Measurements from ENCODE around the gene CSRNP3.

CSRNP3 gene

DNA sequence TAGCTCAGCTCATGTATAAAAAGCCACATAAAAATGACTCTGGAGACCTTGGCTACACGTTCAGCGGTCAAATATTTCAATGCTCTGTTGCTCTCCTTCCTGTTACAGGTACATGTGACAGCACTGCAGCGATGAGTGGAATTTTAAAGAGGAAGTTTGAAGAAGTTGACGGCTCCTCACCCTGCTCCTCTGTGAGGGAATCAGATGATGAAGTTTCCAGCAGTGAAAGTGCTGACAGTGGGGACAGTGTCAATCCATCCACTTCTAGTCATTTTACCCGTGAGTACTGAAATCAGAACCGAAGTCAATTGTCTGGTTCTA, 125.4 kb downstream of the CSRNP3 start:
- no peak for DNase-seq

DNA sequence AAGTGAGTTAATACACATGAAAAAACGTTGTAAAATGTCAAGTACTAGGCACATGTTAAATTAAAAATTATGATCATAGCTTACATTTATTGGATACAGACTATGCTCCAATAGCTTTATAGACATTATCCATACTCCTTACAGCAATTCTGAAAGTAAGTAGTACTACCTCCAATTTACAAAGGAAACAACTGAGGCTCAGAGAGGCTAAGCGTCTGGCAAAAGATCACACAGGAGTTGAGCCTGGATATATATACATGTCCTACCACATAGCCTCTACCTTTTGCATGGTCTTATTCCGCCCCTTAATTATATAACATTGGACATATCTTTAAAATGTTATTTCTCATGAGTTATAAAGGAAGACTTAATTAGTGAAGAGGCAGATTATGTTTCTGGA, 127.3 kb downstream of the CSRNP3 start:
- no peak for DNase-seq

DNA sequence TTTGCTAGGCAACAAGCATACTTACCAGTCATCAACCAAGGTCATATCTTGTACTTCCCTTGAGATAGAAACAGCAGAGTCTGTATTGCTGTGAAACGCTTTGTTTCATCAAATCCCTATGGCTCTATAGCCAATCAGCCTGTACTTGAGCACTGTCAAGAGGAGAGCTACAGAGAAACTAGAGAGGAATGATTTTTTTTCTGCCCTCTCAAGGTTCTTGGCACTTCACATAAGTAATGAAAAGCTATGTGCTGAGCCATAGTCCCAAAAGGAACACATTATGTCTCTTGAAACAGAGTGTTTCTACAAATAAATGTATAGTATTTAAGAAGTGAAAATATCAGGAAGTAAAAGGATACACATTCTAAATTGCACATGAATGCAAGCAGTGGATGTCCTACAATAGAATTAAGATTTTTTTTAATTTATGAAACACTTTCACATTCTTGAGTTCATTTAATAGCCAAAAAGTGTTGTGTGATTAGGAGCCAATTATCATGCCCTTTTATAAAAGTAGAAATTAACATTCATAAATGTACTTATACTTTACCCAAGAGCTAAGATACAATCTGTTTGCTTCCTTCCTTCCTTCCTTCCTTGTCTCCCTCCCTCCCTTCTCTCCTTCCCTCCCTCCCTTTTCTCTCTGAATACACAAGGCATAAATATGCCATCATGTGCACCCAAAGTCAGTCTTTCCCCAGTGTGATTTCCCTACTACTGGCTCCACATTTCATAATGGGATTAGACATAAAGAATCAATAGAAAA, 131.8 kb downstream of the CSRNP3 start:
- DNase-seq = no peak

DNA sequence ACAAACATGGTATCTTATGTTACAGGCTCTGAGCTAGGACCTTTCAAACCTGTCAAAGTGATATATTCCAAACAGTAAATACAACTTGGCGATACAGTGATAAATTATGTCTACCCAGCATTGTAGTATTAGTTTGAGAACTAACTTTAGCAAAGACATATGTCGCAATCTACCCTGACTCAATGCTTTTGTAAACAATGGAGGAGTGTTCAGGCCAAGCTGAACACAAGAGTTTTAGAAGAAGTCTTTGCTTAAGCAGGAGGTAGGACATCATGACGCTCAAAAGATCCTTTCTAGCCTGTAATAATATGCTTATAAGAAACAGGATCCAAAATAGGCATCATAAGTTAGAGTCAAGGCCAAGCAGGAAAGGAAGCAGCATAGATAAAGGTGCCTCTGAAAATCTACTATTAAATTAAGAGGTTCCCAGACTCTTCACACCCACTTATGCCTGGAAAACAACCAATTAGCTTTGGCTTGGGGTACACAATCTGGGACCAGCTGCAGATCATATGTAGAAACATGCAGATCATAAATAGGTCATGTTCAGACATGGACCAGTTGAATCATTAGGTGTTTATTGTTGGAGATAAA, 132.5 kb downstream of the CSRNP3 start:
- DNase-seq = no peak

DNA sequence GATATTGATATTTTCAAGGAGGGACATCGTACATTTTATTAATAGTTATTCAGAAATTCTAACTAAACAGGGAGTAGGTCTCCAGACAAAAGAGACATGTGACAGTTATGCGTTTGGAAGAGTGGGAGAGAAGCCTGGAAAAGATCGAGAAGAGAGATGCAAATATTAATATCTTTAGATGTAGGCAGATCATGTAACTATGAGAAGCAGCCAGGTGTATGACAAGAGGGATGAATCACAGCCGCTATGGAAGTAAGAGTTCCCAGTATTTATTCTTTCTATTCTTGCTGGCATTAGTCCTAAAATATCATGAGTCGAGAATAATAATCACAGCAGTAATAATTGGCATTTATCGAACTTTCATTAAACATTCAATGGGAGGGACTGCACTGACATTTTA, 140.2 kb downstream of the CSRNP3 start:
- DNase-seq = no peak

DNA sequence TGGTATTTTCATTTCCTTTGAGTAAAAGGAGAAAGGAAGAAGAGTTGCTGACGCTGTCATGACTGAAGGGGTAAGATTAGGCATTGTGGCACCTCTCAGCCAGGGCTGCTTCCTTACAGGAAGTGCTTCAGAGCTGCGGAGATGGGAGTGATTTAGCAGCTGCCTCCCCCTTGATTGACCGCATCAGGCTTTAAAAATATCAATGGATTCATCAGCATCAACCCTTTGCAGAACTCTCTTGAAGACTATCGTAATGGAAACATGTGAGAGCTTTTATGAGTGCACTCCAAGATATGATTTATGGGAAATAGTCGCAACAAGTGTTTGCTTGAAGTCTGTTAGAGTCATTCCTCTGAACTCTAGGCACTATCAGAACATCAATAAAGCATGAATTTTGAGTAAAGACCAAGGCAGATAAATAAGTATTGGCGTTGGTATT, 141.1 kb downstream of the CSRNP3 start:
- DNase-seq = no peak

DNA sequence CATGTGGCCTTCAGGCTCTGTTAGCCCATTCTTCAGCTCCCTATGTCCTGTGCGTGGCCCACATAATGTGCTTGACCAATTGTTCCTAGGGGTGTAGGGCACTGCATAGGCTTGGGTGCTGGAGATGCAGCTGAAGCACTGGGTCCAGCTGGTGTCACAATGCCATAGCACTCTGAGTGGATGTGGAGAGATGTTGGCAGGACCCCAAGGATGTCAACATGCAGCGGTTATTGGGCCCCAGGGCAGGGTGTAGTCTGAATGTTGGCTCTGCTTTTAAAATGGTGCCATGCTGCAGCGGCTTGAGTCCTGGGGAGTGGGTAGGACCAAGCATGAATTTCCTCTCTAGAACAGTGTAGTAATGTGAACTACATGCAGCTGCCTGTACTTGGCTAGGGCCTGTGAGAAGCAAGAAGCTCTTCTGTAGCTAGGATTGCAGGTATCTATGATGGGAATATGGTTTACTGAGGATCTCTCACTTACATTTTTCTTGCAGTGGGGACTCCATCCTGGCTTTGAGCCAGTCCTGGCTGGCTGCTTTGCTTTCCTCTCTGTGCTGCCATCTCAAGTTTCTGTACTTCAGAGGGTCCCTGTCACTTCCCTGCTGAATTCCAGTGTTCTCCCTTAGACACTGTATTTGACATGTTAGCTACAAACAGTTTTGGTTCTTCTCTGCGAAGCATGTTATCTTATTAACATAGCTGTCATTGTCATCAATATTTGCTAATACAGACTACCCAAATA, 148.4 kb downstream of the CSRNP3 start:
- DNase-seq = no peak

DNA sequence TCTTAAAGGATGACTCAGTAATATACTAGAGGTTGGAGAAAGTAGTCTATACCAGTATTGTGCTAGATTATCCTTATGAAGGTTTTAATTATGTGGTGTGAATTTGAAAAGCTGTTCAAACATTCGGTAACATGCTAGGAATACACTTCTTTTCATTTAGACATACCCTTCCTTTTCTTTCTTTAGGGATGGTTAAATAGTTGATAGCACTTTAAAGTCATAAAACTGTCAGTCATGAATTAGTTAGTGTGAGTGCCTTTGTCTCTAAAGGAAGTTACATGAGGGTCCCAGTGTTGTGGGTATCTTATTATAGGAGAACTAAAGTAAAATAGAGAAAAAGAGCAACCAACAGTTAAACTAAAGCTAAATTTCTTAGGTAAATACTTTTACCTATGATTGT, 149.3 kb downstream of the CSRNP3 start:
- no peak for DNase-seq

DNA sequence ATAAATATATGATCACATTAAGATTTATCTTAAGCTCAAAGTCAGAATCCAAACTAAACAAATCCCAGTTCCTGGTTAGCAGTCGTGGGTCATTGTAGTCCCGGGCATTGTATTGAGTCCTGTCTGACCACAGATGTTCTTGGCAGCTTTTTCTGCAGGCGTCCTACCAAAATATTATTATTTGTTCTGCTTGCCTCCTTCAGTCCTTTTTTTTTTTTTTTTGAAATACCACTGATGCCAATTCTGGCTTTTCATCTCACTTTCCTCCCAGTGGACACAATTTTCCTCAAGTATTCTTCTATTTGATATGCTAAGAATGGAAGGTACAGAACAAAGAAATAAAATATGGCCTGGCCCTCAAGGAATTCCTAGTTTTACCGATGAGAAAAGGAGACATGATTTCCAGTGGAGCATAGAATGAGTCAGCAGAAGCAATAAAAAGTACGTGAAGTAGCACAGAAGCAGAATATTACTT, 151.6 kb downstream of the CSRNP3 start:
- no peak for DNase-seq

DNA sequence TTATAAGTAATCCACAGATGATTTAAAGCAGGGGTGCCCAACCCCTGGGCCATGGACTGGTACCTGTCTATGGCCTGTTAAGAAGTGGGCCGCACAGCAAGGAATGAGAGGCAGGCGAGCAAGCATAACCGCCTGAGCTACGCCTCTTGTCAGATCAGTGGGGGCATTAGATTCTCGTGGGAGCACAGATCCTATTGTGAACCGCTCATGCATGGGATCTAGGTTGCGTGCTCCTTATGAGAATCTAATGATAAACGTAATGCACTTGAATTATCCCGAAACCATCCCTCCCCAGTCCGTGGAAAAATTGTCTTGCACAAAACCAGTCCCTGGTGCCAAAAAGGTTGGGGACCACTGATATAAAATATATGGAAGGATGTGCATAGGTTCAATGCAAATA, 153.7 kb downstream of the CSRNP3 start:
- DNase-seq = no peak

DNA sequence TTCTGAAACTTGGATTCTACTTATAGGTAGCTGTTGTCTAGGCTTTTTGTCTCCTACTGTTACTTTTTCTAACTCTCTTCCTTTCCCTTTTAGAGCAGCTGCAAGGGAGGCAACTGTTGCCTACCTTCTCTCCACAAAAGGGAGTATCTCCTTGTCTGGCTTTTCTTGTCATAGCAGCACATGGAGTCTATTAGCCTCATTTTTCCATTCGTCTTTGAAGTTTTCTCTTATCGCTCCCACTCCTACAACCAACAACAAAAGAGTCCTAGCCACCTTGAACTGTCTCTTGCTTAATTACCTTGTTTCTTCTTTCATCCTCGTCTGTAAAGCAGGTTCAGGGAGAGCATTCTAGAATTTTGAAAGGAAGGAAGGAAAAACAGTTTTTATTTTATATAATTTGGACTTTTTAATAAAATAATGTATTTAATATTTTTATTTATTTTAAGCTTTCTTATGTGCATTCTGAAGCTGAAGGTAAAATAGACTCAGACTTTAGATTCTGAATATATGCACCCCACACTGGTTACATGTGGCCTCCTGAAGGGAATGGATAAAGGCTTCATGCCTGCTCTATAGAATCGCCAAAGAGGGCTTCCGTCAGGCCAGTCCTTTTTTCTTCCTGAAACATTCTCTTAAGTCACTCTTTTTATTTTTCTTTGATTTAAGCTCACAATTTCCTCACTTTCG, 154.4 kb downstream of the CSRNP3 start:
- no peak for DNase-seq

DNA sequence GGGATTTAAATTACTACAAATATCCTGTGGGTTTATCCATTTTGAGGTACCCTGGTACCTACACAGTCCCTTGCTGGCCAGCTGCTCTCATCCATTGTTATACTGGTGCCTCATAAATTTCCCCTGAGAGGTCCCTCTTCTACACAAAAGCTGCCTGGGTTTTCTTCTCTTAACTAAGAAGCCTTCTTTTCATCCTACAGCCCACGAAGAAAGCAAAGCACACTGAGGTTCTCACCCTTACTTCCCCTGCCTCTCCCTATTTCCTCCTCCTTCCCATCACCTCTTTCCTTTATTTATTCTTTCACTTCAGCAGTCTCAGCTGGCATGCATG, 154.9 kb downstream of the CSRNP3 start:
- no peak for DNase-seq

DNA sequence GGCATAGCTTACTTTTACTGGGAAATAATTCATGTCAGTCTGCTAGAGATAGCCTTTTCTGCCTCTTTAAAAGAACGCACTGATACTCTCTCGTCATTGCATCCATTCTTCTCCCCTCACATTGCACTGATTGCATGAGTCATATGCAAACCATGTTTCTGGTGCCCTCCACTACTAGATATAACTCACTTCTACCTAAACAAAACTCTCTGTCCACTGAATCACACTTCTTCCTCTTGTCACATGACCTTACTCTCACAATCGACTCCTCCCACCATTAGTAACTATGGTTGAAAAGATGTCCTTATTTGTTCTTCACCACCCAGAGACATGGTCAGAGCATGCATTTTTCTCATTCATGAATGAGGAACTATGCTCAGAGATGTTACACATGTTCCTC, 158.0 kb downstream of the CSRNP3 start:
- DNase-seq = no peak

DNA sequence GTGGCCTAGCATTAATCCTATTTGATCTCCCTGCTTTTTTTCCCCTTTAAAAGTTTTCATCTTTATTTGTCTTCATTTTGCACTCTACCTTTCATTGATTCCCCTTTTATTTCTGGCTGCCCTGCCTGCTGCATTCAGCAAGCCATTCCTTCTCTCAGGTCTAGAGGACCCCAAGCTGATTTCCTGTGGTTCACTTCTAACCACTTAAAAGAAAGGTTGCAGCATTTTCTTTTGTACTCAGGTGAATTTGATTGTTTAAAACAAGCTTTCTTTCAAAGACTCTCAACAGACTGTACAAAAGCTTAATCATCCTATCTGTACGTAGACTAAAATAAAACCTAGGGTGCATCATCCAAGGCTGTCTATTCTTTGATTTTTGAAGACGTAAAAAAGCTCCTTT, 160.3 kb downstream of the CSRNP3 start:
- DNase-seq = no peak

DNA sequence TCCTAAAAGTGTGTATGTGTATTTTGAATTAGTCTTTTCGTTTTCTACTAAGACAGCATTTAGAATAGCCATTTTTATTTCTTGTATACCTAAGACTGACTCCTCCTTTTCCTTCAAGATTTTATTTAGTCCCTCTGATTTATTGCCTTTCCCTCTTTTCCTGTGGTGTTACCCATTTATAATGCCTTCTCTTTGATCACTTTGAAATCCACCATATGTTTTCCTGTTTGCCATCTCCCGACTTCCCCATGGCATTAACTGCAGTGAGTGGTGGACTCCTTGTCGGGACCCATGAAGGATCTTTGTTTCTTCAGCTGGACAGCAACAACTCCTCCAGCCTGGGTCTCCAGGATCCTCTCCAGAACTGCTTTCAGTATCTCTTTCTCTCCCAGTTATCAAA, 160.7 kb downstream of the CSRNP3 start:
- DNase-seq = no peak

DNA sequence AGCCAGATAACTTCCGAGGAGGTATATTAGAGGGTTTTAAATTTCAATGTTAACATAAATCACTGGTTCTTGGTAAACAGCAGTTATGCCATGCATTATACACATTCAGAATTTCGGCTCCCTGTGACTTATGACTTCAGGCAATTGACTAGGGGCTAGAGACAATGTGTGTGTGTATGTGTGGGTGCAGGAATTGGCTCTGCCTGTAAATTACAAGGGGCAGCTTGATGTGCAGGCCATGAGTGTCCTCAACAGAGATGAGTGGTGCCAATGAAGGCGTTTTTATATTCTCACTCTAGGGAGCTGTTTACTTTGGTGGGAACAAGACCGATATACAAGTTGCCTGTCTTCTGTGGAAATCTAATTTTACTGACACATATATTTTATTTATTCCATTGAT, 161.6 kb downstream of the CSRNP3 start:
- no peak for DNase-seq

DNA sequence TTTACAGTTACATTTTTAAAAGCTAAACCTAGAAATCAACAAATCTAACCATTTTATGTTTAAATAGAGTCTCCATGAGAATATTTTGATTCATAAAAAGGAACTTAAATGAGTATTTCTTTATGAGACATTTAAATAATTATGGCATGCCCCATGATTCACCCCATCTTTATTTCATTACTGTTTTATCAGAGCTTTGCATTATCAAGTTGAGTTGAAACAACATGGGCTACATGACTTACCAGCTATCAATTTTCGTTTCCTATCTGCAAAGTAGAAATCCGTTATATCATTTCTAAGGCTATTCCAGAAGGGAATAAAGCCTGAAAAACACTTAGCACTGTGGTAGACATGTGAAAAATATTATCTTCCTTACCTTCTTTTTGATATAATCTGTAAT, 163.1 kb downstream of the CSRNP3 start:
- no peak for DNase-seq

DNA sequence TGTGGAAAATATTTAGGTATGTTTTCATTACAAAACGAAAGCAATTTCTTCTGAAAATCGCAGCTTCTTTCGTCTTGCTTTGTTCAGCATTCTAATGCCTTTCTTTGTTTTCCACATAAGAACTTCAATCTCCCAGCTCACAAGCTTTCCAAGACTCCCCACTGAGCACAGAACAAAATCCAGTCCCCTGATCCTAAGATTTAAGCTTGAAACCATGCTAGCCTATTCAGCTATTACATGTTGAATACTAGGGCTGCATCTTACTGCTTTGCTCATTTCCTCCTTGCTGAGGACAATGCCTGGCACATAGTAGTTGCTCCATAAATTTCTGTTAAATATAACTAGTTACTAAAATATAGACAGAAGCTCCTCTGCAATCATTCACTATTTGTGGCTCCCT, 163.9 kb downstream of the CSRNP3 start:
- no peak for DNase-seq

DNA sequence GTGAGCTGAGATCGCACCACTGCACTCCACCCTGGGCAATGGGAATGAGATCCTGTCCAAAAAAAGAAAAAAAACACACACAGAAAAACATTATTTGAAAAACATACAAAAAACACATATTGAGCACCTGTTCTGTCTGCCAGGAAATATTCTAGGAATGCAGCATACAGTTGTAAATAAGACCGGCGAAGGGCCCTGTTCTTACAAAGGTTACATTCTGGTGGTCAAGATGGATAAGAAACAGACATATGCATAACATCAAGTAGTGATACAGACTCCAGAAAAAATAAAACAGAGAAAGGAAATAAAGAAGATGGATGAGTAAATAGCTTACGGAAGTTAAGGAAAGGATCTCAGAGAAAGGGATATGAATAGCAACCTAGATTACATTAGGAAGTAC, 164.8 kb downstream of the CSRNP3 start:
- DNase-seq = no peak

DNA sequence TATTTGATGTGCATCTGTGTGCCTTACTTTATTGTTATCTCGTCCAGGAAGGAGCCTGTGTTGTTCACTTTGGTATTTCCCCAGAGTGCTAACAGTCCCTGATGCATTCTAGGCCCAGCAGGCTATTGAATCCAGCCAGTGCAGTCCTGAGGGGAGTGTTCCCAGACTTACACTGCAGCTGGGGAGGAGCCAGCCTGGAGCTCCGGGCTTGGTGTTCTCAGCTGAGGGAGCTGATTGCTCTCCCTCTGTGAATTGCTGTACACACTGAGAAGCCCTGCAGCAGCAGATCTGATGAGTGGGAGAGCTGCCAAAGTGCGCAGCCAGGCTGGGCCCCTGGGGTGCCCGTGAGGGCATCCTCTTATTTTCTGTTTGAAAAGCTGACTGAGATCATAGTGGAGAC, 165.4 kb downstream of the CSRNP3 start:
- DNase-seq = peak in 1 of 2 experiments; percentile 17

DNA sequence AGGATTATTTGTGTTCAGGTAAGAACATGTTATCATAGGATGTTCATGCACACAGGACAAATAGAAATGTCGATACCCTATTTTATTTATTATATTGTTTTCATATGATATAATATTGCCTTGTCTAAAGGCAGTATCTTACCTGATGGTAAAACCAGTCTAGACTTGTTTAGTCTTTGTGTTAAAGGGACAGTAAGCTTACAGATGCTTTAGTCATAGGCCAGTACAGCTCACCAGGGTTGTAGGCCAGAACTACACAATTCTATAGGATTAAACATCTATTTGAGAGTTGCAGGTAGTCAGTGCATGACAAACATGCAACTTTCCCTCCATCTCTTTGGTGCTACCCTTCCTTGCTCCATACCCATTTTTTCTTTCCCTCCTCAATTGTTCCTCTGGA, 166.0 kb downstream of the CSRNP3 start:
- no peak for DNase-seq

DNA sequence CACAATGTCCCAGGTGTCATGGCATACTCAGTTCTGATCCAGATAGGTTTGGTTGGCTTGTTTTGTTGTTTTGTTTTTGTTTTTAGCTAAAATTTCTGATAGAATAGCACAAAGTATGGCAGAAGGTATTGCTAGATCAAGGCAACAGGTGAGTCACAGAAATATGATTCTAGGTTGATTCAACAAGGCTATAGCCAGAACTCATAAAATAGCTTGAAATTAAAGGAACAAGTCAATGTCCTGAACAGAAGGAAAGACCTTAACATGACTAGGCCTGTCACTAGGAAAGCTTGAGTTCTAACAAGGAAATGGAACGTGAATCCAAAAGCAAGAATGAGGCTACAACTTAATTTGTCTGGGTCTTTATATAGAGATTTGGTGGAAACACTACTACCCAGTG, 167.5 kb downstream of the CSRNP3 start:
- DNase-seq = no peak

DNA sequence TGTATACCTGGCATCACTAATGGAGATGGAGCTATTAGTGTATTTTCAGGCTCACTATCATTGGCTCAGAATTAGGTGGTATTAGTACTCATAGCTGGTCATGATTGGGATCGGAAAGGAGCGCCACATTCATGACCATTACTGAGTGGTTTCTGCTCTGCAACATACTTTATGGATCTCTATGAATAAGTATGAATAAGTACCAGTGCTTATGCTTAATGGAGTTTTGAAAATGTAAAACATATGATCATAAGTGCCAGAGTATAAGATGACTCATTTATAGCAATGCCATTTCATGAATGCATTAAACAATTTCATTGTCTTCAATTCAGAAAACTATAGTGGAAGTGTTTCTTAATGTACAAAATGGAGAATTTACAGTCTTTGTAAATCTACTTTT, 167.9 kb downstream of the CSRNP3 start:
- DNase-seq = no peak

DNA sequence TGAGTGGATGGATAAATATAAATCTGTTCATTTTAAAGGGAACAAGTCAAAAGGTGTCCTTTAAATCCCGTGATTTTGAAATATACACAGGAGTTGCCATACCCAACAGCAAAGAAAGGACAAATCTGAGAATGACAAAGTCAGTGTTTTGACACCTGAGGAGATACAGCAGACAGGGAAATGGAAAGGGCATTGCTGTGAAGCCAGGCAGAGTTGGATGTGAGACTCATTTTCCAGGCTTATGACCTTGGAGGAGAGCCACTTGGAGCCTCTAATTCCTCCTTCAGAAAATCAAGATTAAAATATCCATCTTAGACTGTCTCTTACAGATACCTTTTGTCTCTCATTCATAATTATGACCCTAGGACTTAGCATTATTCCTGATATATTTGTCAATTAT, 170.0 kb downstream of the CSRNP3 start:
- DNase-seq = no peak
